ENCODE data around the gene GAPDH. TPM values are rescaled to one million over a fixed set of nuclear protein-coding genes. Genes with fewer than 3 reads are reported as not detected.

GAPDH gene
- polyA plus RNA-seq, 1 donor (not counting 4 experiments of a cell fraction or from before 2014, with no cell fraction given): 8,390 TPM

GRCh38 chr12:6540181-6540877, 6.0 kb downstream of the GAPDH start:
- Histone ChIP-seq H3K9me3 (ENCODE audit: control insufficient read depth, low read depth, low read length) (no peaks in the 10 kb centered on the region), H3K36me3 (ENCODE audit: control insufficient read depth in 2 of 2, extremely low read depth in 1 of 2, insufficient read depth in 2 of 2, low read length in 2 of 2) (peaks cover 27 to 35% of the 10 kb centered on the region in 2 experiments), H3K4me3 (ENCODE audit: control insufficient read depth in 2 of 3, extremely low read depth in 1 of 3, insufficient read depth in 2 of 3, low read depth in 1 of 3, low read length in 3 of 3) (peak overlapping the region in 2 of 3 experiments; percentile 43 to 59), H3K4me2 (ENCODE audit: control insufficient read depth, extremely low read depth, insufficient read depth, low read depth, low read length) (peak overlapping the region; percentile 82), H4K20me1 (ENCODE audit: control insufficient read depth, extremely low read depth, insufficient read depth, low read length) (peaks cover 41% of the 10 kb centered on the region), H3K27ac (ENCODE audit: control insufficient read depth, insufficient read depth, low read length) (peak overlapping the region; percentile 54), H2AFZ (ENCODE audit: control insufficient read depth, low read length) (peak overlapping the region; percentile 15), H3K9me1 (ENCODE audit: control insufficient read depth, extremely low read depth, insufficient read depth, low read length) (peaks cover 5% of the 10 kb centered on the region), H3K4me1 (ENCODE audit: control insufficient read depth, extremely low read depth, insufficient read depth, low read length) (peaks cover 37% of the 10 kb centered on the region), H3K79me2 (ENCODE audit: control insufficient read depth, insufficient read depth, low read length) (peaks cover 19% of the 10 kb centered on the region), H3K9ac (ENCODE audit: control insufficient read depth, extremely low read depth, insufficient read depth, low read length) (peak overlapping the region; percentile 54), H3K27me3 (ENCODE audit: control insufficient read depth, extremely low read depth, insufficient read depth, low read length) (no peaks in the 10 kb centered on the region)
- FAIRE-seq: peak; percentile 61
- DNase-seq (ENCODE audit: low read depth, low spot score): peak; percentile 76
- dilution Hi-C loops (cut with MboI; ENCODE audit: extremely low pct_ligation_motif_present, low sequenced_read_pairs): no loop called here
- TF ChIP-seq, protein P1, sequence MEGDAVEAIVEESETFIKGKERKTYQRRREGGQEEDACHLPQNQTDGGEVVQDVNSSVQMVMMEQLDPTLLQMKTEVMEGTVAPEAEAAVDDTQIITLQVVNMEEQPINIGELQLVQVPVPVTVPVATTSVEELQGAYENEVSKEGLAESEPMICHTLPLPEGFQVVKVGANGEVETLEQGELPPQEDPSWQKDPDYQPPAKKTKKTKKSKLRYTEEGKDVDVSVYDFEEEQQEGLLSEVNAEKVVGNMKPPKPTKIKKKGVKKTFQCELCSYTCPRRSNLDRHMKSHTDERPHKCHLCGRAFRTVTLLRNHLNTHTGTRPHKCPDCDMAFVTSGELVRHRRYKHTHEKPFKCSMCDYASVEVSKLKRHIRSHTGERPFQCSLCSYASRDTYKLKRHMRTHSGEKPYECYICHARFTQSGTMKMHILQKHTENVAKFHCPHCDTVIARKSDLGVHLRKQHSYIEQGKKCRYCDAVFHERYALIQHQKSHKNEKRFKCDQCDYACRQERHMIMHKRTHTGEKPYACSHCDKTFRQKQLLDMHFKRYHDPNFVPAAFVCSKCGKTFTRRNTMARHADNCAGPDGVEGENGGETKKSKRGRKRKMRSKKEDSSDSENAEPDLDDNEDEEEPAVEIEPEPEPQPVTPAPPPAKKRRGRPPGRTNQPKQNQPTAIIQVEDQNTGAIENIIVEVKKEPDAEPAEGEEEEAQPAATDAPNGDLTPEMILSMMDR (optimal IDR thresholded peaks at IDR 0.05 in 1 of 3, IDR thresholded peaks at IDR 0.05 in 1 of 3, conservative IDR thresholded peaks at IDR 0.05 in 1 of 3; ENCODE audit: extremely low read depth in 1 of 3, insufficient read depth in 2 of 3, low read length in 3 of 3): no peak
- TF ChIP-seq EZH2 (IDR thresholded peaks at IDR 0.05; ENCODE audit: low read length): no peak

DNA sequence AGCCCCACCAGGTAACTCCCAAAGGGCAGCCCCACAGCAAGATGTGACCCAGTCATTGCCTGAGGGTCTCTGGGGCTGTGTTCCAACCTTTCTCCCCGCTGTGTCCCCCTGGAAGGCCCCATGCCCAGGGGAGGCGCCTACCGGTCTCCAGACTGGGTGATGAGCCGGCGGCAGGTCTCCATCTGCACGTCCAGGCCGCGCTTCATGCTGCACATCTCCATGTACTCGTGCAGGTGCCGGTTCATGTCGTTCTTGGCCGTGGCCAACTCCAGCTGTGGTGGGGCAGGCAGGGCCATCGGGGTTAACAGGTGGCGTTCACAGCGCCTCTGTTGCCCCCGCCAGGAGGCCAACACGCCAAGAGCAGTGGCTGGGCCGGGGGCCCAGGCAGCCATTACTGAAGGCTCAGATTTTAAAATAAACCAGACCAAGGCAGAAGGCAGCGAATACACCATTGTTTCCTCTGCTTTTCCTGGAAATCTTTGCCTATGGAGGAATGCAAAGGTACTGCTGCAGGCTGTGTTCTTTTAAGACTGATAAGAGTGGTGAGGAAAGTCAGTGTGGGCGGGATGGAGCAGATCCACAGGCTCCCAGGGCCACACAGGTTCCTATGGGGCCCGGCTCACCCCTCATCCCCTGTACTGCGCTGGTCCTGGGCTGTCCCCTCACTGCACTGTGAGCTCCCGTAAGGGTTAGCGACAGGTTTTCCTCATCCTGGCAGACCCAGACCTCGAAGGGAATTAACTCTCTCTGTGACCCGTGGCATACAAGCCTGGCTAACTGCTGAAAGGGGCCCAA, 7.3 kb downstream of the GAPDH start:
- Histone ChIP-seq H3K9ac (ENCODE audit: control insufficient read depth, extremely low read depth, insufficient read depth, low read length) (no peak overlapping the region), H3K9me3 (ENCODE audit: control insufficient read depth, low read depth, low read length) (no peaks in the 10 kb centered on the region), H3K27me3 (ENCODE audit: control insufficient read depth, extremely low read depth, insufficient read depth, low read length) (no peaks in the 10 kb centered on the region), H3K4me1 (ENCODE audit: control insufficient read depth, extremely low read depth, insufficient read depth, low read length) (peaks cover 30% of the 10 kb centered on the region), H3K4me3 (ENCODE audit: control insufficient read depth in 2 of 3, extremely low read depth in 1 of 3, insufficient read depth in 2 of 3, low read depth in 1 of 3, low read length in 3 of 3) (no peak overlapping the region), H4K20me1 (ENCODE audit: control insufficient read depth, extremely low read depth, insufficient read depth, low read length) (peaks cover 29% of the 10 kb centered on the region), H3K27ac (ENCODE audit: control insufficient read depth, insufficient read depth, low read length) (no peak overlapping the region), H3K79me2 (ENCODE audit: control insufficient read depth, insufficient read depth, low read length) (peaks cover 7% of the 10 kb centered on the region), H2AFZ (ENCODE audit: control insufficient read depth, low read length) (no peak overlapping the region), H3K36me3 (ENCODE audit: control insufficient read depth in 2 of 2, extremely low read depth in 1 of 2, insufficient read depth in 2 of 2, low read length in 2 of 2) (peaks cover 19 to 23% of the 10 kb centered on the region in 2 experiments), H3K9me1 (ENCODE audit: control insufficient read depth, extremely low read depth, insufficient read depth, low read length) (peaks cover 5% of the 10 kb centered on the region), H3K4me2 (ENCODE audit: control insufficient read depth, extremely low read depth, insufficient read depth, low read depth, low read length) (no peak overlapping the region)
- dilution Hi-C loops (cut with MboI; ENCODE audit: extremely low pct_ligation_motif_present, low sequenced_read_pairs): no loop called here
- FAIRE-seq: no peak
- no peak for DNase-seq (ENCODE audit: low read depth, low spot score)
- TF ChIP-seq EZH2 (IDR thresholded peaks at IDR 0.05; ENCODE audit: low read length): no peak
- TF ChIP-seq, protein P1 (optimal IDR thresholded peaks at IDR 0.05 in 1 of 3, IDR thresholded peaks at IDR 0.05 in 1 of 3, conservative IDR thresholded peaks at IDR 0.05 in 1 of 3; ENCODE audit: extremely low read depth in 1 of 3, insufficient read depth in 2 of 3, low read length in 3 of 3): no peak

Measured in keratinocyte (primary cell).